HG02943 (cell line): Measurements from ENCODE around the gene TMEM59.
"Not testable (repeated sequence)": the region's sequence is repeated elsewhere in the genome, so short reads cannot be mapped to it uniquely, and the experiment has no call there.

Experiments
- ATAC-seq: cut with Tn5 transposase; IDR thresholded peaks from one replicate; pipeline ENCODE4 v1.9.1; 2021; ENCODE audit warnings: mild to moderate bottlenecking, low read depth, moderate library complexity; ENCODE audit not compliant: unreplicated experiment

TMEM59 gene, protein sequence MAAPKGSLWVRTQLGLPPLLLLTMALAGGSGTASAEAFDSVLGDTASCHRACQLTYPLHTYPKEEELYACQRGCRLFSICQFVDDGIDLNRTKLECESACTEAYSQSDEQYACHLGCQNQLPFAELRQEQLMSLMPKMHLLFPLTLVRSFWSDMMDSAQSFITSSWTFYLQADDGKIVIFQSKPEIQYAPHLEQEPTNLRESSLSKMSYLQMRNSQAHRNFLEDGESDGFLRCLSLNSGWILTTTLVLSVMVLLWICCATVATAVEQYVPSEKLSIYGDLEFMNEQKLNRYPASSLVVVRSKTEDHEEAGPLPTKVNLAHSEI

GRCh38 chr1:54052934-54053744, at the start of gene TMEM59, which contains the start of gene TCEANC2:
Gene TMEM59, minus strand, starts transcription at chr1:54053204. Its CDS starts 16 bp downstream, at chr1:54053188.
Gene TCEANC2, plus strand, starts transcription at chr1:54053608. Its CDS starts 815 bp downstream, at chr1:54054423.
- peak; percentile 92 for ATAC-seq

DNA sequence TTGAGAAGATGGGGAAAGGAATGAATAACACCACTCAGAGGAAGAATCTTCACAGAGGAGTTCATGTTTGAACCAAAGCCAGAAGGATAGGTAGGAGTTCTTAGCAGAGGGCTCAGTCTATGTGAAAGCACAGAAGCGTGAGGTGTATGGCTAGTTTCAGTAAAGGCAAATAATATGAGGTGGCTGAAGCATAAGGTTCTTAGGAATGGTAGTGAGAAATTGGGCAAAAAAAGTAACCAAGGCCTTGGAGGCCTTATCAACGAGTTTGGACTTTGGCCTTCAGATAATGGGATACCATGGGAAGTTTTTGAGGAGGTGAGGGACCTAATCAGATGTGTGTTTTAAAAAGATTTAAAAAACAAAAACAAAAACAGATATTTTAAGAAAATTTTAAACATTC, 47.5 kb upstream of the TMEM59 start:
- ATAC-seq: no peak

GRCh38 chr1:54099061-54099610, 46.1 kb upstream of the TMEM59 start:
- ATAC-seq: no peak

GRCh38 chr1:54096877-54097240, 43.9 kb upstream of the TMEM59 start:
- no peak for ATAC-seq

DNA sequence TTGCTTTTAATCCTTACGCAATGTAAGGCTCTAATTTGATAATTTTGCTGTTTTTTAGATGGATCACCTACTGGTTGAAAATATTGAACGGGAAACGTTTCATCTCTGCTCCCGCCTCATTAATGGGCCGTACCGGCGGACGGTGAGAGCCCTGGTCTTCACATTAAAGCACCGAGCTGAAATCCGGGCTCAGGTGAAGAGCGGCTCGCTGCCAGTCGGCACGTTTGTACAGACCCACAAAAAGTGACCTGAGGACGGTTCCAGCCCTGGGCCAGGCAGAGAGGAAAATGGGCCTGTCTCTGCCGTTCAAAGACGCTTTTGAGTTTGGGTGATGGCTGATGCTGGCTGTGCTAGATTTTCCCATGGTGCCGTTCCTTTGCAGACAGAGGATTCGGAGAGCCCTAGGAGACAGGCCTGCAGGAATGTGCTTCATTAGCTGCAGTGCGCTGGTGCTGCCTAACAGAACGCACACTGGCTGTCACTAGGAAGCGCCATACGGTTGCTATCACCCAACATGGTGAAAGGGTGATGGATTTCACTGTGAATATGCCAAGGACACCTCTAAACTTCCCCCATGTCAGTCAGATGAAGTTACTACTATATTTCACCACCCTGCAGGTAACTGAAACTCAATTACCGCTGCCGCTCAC, 43.3 kb upstream of the TMEM59 start:
- ATAC-seq: no peak

GRCh38 chr1:54095546-54096226, 42.7 kb upstream of the TMEM59 start:
- no peak for ATAC-seq

GRCh38 chr1:54094730-54095105, 41.7 kb upstream of the TMEM59 start:
- not testable (repeated sequence) for ATAC-seq

DNA sequence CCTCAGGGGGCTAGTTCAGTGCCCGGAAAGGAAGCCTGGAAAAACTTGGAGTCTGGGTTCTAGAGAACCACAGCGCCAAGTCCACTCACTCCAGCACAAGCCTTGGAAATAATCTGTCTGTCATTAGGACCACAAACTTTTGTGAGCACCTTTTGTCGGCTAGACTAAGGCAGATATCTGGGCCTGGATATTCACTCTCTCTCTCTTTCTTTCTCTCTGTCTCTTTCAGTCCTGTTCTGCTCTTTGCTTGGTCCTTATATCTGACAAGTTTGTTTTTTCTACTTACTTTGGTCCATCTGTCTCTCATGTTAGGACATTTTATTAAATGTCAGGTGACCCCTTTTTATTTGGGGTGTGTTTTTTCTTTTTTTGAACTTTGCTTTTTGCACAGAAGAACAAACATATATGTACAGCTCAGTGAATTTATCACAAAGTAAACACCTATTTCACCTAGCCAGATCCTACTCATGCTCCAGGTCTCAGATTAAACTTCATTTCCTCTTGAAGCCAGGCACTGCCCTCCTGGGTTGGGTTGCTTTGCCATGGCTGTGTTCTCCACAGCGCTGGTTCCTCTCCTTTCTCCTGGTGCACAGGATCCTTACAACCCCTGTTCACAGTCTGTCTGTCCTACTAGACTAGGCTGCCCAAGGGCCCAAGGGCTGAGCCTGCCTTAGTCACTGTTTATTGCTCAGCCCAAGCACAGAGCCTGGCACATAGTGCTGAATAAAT, 41.2 kb upstream of the TMEM59 start:
- ATAC-seq: no peak

GRCh38 chr1:54091666-54092065, 38.7 kb upstream of the TMEM59 start:
- no peak for ATAC-seq

DNA sequence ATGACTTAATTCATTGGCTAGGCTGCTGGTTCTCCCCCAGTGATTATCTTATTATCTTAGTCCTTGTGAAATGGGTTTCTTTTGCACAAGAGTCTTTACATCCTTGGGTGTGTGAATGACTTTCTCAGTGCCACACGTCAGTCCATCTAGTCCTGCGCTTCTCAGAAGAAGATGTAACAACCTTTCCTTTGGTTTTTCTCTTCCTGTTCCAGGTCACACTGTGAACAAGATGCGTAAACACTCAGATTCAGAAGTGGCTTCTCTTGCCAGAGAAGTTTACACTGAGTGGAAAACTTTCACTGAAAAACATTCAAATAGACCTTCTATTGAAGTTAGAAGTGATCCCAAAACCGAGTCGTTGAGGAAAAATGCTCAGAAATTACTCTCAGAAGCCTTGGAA, 35.4 kb upstream of the TMEM59 start:
- ATAC-seq: no peak

DNA sequence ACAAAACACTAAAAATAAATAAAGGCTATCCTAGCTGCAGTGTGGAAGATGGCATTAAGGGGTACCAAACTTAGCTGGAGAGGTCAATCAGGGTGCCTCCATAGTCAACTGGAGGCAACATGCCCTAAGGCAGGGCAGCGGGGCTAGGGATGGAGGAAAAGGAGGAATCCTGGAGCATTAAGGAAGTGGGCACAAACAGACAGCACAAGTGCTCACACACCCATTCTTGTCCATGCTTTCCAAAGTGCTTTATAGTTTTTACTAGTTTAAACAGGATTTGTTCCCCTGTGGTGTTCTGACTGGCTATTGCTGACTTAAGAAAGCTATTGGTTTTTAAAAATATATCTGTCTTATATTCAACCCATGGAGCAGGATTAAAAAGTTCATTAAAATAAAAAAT, 33.8 kb upstream of the TMEM59 start:
- ATAC-seq: no peak

DNA sequence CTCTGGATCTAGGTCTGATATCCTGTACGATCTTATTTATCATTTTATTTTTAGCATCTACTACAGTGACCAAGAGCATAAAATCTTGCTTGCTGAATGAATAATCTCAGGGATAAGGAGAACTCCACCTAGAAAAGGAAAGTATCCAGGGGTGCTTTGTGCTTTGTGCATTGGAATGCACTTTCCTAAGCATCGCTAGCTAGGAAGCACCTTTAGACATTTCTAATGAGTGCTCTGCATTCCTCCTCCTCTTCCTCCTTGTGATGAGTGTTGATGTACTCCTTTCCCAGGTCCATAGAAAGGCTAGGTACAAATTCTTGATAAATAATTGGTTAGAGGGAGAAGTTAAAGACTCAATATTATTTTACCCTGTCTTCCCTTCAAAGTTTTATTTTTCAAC, 31.8 kb upstream of the TMEM59 start:
- ATAC-seq: no peak

DNA sequence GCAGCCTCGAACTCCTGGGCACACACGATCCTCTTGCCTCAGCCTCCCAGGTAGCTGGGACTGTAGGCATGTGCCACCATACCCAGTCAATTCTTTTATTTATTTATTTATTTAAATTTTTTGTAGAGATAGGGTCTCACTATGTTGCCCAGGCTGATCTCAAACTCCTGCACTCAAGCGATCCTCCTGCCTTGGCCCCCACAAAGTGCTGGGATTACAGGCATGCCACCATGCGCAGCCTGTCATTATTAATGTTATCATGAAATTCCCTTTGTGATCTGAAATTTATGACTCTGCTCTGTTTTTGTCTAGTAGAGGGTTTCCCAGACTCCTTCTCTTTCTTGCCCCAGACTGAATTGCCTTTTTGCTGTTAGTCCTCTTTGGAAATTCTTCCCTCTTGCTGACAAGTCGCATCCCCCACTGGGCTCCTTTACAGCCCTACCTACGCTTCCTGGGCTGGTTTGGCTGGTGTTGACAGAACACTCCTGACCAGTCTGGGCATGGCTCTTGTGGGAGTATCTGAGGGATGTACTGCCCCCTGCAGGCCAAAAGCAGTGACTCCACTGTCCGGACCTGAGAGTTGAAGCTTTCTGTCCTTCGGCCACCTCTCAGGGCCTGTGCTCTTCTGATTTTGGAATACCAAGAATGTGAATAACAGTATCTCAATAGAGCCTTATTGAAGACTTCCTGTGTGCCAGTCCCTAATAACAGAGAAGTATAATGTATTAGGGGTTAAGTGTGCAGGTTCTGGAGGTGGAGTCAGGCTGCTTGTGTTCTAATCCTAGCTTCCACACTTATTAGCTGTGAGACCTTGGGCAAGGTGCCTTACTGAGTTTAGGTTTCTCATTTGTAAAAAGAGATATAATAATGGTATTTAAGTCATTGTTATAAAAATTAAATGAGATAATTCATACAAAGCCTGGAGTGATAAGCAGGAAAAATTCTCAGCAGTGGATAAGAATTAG, 28.6 kb upstream of the TMEM59 start:
- no peak for ATAC-seq

DNA sequence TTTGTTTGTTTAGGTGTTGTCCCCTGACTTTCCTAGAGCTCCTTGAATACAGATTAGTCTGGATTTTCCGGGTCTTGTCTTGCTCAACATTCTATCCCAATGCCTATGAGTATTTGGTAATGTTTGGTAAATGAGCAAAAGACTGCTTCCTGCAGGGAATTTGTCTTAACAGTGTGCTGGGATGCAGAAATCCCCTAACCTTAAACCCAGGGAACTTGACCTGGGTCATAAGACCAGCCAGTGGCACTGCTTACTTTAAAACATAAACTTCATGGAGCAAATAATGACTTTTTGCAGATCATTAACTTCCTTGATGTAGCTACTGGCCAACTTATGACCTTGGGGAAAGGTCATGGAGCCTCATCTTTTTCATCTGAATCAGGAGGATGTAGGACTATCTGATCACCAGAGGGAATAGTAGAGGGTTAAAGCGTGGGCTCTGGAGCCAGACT, 27.6 kb upstream of the TMEM59 start:
- no peak for ATAC-seq

- no peak for ATAC-seq
Measured at GRCh38 chr1:54077359-54077758, 24.4 kb upstream of the TMEM59 start.

- ATAC-seq: no peak
Measured at GRCh38 chr1:54070171-54070837, 17.3 kb upstream of the TMEM59 start.

DNA sequence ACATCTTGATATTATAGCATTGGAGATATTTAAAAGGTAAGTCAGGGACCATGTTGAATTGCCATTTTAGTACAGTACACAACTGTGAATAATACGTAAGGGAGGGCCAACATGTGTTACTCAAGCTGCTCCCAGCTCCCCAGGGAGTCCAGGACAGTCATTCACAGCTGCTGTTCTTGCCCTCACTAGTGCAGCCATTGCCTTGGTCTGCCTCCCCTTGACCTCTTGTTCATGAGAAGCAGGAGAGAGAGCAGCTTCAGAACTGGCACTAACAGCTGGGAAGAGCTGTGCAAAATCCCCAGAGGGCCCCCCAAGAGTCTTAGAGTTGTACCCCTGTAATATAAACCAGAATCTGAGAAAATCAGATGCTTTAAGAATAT, 16.8 kb upstream of the TMEM59 start:
- ATAC-seq: no peak

GRCh38 chr1:54064299-54064698, 11.3 kb upstream of the TMEM59 start:
- ATAC-seq: no peak
